ENCODE data around the gene CWC27.
"Not testable (repeated sequence)": the region's sequence is repeated elsewhere in the genome, so short reads cannot be mapped to it uniquely, and the experiment has no call there.

CWC27 gene

DNA sequence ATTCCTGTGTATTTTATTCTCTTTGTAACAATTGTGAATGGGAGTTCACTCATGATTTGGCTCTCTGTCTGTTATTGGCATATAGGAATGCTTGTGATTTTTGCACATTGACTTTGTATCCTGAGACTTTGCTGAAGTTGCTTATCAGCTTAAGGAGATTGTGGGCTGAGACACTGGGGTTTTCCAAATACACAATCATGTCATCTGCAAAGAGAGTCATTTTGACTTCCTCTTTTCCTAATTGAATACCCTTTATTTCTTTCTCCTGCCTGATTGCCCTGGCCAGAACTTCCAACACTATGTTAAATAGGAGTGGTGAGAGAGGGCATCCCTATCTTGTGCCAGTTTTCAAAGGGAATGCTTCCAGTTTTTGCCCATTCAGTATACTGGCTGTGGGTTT lies 138.7 kb downstream of the CWC27 start:
- in situ Hi-C loops (cut with MboI; ENCODE audit: low sequenced_read_pairs) = not testable (repeated sequence)

DNA sequence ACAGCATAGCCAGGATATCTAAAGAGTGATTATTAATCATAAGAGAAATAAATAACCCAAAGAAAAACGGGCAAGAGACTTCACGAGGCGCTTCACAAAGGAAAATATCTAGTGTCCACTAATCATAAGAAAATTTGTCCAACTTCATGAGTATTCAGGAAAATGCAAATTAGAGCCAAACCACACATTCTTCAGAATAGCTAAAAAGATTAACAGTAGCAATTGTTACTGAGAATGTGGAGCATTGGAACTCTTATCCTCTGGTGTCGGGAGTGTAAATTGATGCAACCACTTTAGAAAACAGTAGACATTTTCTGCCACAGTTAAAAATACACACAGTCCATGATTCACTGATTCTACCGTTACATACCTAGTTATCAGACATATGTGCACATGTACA lies 145.7 kb downstream of the CWC27 start:
- in situ Hi-C loops (cut with MboI; ENCODE audit: low sequenced_read_pairs) = no loop called here

DNA sequence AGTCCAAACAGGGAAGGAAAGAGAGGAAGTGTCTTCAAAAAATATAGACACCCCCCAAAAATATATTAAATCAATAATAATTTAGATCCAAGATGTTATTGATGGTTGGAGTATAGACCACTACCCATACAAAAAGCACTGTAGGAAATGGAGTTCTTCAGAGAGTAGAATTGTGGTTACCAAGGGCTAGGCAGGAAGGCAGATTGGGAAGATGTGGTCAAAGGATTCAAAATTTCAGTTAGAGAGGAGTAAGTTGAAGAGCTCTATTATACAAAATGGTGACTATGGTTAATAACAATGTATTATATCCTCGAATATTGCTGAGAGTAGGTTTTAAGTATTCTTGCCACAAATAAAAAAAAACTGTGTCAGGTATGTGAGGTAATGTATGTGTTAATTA lies 149.4 kb downstream of the CWC27 start:
- in situ Hi-C loops (cut with MboI; ENCODE audit: low sequenced_read_pairs) = no loop called here

DNA sequence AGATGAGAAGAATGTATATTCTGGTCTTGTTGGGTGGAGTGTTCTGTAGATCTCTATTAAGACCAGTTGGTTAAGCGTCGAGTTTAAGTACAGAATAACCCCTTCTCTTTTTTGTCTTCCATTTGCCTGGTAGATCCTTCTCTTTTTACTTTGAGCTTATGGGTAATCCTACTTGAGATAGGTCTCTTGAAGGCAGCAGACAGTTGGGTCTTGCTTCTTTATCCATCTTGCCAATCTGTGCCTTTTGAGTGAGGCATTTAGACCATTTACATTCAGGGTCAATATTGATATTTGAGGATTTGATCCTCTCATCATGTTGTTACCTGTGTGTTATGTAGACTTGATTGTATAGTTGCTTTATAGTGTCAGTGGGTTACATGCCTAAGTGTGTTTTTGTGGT lies 152.7 kb downstream of the CWC27 start:
- in situ Hi-C loops (cut with MboI; ENCODE audit: low sequenced_read_pairs) = no loop called here

DNA sequence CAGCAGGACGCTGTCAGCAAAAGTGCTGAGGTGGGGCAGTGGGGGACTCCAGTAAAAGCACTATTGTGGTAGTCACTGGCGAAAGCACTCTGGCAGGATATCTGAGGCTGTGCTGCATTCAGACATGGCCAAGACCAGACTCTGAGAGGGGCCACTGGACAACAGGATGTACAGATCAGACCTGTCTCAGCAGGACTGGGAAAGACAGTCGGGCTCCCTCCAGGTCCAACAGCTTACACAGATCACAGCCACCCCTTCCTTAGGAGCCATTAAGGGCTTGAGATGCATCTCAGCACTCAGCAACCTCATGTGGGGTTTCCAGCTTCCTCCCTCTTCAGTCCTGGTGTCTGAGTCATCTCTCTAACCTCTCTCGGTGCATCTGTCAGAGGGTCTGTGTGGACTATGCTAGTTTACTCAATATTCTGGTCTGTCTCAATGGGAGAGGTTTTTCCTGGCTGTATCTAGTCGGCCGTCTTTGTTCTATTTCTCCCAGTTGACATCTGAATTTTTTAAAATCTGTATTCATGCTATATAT lies 154.5 kb downstream of the CWC27 start:
- in situ Hi-C loops (cut with MboI; ENCODE audit: low sequenced_read_pairs) = no loop called here

DNA sequence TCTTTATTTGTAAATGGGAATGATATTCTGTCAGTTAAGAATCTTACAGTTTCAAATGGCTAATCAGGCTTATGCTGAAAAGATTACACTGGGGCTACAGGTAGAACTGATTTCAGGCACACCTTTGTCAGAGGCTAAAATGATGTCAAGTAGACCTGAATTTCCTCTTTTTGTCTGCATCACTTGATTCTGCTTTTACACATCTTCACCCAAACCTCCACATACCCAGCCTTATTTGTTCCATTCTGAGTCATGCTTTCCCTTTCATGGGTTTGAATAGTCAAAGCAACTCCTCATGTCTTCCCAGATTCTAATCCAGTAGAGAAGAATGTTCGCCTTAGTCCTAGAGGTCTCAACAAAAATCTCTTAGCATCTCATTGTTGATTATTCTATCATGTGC lies 156.4 kb downstream of the CWC27 start:
- in situ Hi-C loops (cut with MboI; ENCODE audit: low sequenced_read_pairs) = no loop called here

DNA sequence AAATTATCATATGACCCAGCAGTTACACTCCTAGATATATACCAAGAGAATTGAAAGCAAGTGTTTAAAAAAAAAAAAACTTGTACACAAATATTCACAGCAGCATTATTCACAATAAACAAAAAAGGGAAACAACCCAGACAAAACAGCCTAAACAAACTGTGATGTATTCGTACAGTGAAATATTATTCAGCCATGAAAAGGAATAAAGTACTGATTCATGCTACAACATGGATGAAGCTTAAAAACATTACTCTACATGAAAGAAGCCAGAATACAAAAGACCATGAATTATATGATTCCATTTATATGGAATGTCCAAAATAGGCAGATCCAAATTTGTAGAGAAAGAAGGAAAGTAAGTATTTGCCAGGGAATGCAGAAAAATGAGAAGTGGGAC lies 161.1 kb downstream of the CWC27 start:
- in situ Hi-C loops (cut with MboI; ENCODE audit: low sequenced_read_pairs) = no loop called here

DNA sequence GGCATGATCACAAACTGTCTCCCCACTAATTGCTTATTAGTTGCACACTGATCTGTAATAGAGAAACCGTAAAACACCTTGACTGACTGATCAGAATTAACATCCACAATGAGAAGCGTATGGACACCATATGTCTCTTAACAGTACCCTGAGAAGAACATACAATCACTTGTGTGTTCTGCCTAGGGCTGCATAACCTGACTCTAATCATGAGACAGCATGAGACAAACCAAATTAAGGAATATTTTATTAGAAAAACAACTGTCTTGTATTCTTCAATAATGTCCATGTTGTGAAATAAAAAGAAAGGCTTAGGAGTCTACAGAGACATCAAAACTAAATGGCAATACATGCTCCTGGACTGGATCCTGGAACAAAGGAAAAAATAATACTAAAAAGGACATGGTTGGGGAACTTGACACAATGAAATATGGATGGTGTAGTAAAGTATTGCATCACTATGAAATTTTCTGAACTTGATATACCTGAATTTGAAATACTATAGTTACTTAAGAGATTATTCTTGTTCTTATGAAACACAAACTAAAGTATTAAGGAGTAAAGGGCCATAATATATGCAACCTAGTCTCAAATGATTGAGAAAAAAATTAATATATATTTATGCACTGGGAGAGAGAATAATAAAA lies 162.1 kb downstream of the CWC27 start:
- in situ Hi-C loops (cut with MboI; ENCODE audit: low sequenced_read_pairs) = no loop called here

DNA sequence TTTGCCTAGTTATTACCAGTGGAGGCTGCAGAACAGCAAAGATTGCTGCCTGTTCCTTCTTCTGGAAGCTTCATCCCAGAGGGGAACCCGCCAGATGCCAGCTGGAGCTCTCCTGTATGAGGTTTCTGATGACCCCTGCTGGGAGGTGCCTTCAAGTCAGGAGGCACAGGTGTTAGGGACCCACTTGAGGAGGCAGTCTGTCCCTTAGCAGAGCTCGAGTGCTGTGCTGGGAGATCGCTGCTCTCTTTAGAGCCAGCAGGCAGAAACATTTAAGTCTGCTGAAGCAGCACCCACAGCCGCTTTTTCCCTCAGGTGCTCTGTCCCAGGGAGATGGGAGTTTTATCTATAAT lies 170.7 kb downstream of the CWC27 start:
- in situ Hi-C loops (cut with MboI; ENCODE audit: low sequenced_read_pairs) = not testable (repeated sequence)

DNA sequence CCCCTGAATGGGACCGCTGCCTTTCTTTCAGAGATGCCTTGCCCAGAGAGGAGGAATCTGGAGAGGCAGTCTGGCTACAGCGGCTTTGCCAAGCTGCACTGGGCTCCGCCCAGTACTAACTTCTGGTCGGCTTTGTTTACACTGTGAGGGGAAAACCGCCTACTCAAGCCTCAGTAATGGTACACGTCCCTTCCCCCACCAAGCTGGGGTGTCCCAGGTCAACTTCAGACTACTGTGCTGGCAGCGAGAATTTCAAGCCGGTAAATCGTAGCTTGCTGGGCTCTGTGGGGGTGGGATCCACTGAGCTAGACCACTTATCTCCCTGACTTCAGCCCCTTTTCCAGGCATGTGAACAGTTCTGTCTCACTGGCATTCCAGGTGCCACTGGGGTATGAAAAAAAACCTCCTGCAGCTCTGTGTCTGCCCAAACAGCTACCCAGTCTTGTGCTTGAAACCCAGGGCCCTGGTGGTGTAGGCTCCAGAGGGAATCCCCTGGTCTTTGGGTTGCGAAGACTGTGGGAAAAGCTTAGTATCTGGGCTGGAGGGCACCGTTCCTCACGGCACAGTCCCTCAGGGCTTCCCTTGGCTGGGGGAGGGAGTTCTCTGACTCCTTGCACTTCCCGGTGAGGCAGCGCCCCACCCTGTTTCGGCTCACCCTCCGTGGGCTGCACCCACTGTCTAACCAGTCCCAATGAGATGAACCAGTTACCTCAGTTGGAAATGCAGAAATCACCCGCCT lies 171.2 kb downstream of the CWC27 start:
- in situ Hi-C loops (cut with MboI; ENCODE audit: low sequenced_read_pairs) = no loop called here

DNA sequence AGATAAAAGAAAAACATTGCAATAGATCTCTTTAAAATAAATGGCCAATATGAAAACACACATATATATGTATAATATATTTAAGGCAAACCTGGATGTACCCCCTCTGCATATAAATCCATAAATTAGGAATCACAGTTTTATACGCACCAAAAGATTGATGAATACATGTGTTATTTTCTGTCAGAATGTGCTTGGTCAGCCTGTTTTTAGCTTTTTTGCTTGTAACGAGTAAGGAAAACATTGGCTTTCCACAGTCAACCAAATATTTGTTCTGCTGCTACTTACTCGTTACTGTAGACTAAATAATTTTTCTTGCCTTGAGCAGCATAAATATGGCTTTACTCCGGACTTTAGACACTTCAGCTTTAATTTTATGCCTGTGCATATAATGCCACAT lies 173.7 kb downstream of the CWC27 start:
- in situ Hi-C loops (cut with MboI; ENCODE audit: low sequenced_read_pairs) = no loop called here

DNA sequence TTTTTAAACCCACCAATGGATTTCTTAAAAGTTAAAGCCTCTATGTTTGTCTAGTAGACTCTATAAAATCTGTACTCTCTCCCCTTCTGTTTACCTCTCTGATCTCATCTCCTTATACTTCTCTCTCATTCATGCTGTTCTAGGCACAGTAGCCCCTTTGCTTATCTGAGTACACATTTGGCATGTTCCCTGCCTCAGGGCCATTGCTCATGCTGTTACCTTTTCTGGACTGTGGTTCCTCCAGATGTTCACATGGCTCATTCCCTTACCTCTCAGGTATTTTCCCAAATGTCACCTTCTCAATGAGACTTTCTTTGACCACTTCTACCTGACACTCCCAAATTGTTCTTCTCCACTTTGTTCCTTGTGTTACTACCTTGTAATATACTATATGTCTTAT lies 176.1 kb downstream of the CWC27 start:
- in situ Hi-C loops (cut with MboI; ENCODE audit: low sequenced_read_pairs) = no loop called here

DNA sequence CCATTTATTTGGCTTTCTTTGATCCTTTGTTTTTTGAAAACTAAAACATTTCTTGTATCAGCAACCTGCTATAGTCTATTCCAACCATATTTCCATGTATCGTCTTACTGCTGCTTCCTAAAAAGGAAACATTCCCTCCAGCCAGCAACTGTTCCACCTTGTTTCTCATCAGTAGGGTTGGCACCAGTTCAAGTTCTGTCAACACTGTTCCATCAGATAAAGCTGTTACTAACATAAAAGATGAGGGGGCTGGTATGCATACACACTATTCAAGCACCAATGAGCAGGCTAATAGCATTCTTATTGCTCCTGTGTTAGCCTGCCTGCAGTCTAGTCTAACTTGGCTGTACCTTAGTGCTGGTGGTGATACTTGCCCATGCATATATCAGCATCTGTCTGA lies 178.3 kb downstream of the CWC27 start:
- in situ Hi-C loops (cut with MboI; ENCODE audit: low sequenced_read_pairs) = no loop called here

DNA sequence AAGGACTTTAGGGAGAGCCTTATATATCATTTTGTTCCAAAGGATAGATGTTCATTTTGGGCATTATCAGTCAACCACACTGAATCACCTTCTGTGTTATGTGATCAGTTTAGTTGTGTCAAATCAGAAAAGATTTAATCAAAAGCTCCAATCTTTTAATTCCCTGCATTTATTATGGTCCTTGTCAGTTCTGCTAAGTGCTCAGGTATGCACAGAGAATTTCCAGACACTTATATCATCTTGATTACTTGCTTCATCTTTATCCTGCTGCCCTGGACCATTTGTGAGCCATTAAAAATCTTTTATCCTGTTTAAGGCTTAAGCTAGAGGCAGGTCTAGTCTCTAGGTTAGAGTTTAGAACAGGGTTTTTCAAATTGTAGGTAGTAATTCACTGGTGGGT lies 179.1 kb downstream of the CWC27 start:
- in situ Hi-C loops (cut with MboI; ENCODE audit: low sequenced_read_pairs) = no loop called here

DNA sequence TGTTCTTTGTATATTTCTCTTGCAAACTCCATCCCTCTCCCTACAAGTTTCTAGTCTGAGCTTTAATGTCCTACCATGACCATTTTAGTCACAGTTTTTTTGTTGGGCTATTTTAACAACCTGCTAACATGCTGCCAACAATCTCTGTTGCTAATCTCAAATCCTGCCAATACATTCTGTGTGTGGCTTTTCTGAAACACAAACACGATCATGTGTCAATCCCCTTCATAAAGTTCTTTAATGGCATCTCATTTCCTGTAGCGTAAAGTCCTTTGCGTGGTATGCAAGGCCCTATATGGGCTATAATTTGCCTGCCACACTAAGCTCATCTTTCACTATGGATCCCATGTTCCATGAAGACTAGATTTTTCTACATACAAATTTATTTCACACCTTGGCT lies 180.6 kb downstream of the CWC27 start:
- in situ Hi-C loops (cut with MboI; ENCODE audit: low sequenced_read_pairs) = no loop called here

DNA sequence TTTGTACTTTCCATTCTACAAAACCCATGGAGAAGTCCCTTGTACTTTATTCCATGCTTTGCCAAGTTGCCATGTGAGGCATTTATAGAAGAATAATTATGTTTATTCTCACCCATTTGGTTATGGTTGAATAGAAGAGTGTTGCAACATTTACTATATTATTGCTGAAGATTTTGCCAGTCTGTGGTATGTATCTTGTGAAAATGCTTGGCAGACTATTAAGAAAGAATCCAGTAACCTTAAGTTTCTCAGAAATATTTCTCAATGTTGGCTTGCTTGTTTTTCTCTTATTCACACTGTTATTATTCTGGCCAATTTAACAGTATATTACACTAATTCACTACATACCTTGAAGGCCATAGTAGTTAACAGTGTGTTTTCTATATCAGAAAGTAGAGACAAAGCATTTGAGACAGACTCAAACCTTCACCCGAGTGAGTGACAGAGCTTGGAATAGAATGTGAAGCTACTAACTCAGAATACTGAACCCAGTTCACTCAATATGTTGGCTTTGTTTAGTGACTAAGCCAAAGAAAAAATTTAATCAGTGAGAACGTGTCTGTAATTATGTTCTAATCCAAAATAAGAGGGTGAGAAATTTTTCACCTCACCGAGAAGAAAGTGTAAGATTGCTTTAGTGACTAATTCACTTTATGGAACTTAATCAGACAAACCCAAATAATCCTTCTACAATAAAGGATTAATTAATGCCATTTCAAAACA lies 184.4 kb downstream of the CWC27 start:
- in situ Hi-C loops (cut with MboI; ENCODE audit: low sequenced_read_pairs) = no loop called here

DNA sequence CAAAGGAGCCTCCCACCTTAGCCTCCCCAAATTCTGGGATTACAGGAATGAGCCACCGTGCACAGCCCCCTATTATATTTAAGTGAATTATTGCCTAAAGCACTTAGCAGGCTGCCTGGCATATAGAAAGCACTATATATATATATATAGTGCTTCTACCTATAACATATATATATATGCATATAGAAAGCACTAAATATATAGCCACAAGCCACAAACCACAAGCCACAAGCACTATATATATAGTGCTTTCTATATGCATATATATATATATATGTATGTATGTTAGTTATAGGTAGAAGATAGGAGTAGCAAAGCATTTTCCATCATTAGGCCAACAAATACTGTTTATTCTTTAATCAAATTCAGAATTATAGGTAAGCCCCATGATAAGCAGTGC lies 185.8 kb downstream of the CWC27 start:
- in situ Hi-C loops (cut with MboI; ENCODE audit: low sequenced_read_pairs) = no loop called here

DNA sequence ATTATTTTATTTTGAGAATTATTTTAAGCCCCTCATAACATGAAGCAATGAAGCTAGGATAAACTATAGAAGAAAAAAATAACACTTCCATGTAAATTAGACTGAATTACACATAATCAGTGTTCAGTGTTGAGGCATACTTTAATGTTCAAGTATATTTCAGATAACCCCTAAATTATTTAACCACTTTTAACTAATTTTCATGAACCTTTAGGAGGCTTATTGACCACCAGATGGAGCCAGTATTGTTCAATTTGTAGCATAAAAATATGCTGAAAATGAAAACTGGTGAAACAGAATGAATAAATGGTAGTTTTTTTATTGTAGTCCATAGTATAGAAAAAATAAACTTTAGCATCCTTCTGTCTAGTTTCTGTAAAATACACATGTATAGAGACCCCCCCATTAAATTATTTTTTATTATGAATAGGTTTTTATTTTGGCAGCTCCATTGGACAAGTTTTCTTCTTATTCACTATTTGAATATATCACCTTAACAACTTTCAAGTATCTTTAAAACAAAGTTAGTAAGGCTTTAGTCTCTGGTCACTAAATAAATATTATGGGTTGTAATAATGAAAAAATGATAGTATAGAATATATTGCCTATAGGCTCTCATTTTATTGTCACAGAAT lies 190.1 kb downstream of the CWC27 start:
- in situ Hi-C loops (cut with MboI; ENCODE audit: low sequenced_read_pairs) = no loop called here

DNA sequence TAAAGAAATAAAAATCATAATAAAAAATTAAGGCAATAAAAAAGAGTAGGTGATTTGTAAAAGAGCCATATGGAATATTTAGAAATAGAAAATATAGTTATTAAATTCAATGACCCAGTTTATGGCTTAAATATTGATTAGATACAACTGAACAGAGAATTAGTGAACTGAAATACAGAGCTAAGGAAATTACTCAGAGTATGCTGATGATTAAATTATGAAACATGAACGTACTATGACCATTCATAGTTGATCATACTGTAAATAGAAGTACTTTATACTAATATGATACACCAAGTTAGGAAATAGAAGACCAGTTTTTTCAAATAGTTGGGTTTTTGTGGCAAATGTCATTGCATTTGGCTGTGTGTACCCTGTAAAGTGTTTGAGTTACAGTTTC lies 194.5 kb downstream of the CWC27 start:
- in situ Hi-C loops (cut with MboI; ENCODE audit: low sequenced_read_pairs) = no loop called here

DNA sequence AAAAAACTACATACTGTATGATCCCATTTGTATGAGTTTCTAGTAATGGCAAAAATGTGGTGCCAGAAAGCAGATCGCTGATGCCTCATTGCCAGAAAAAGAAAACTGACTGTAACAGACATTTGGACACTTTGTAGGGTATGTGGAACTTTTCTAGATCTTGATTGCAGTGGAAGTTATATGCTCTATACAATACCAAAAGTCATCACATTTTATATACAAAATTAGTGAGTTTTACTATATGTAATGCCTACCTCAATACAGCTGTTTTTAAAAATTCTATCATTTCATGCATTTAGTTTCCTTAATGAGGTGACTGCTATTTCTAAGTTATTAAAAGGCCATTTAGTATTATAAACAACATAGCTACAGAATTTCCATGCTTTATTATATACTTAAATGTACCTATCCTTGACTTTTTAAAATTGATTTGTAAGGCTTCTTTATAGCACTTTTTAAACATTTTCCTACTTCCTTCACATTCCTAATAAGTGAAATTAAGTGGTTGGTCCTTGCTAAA lies 199.9 kb downstream of the CWC27 start:
- in situ Hi-C loops (cut with MboI; ENCODE audit: low sequenced_read_pairs) = no loop called here

DNA sequence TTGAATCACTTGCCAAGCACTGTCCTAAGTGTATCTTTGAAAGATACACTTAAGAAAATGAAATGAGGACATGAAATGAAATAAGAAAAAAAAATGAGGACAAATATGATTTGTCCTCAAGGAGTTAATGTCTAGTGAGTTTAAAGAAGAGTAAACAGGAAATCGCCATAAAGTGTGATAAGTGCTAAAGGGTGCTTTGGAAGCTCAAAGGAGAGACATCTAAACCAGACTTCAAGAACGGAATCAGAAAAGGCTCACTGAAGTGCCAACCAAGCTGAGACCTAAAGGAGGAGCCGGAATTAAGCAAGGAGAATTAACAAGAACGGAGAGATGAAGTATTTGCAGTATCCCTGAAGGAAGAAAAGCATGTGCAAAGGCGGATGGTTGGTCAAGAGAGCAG lies 200.8 kb downstream of the CWC27 start:
- in situ Hi-C loops (cut with MboI; ENCODE audit: low sequenced_read_pairs) = no loop called here
